Left lung (tissue), 10 donors: ENCODE data around the gene OASL. TPM values are rescaled to one million over a fixed set of nuclear protein-coding genes. Genes with fewer than 3 reads are reported as not detected.

Experiments
- ATAC-seq: fragments of 200-7000 bp; cut with Tn5 transposase; one replicate; pipeline ENCODE4 v1.9.1; 2020; ENCODE audit warnings: moderate library complexity
- DNase-seq, 4 donors: peaks; one replicate each; pipeline ENCODE4 v3.0.0-alpha.2; 2013 to 2020
- H3K27ac ChIP-seq, 2 donors: fragments of 200-600 bp; sonication (generic) in 1 of 2; one replicate each; pipeline versions ENCODE4 v1.5.0 to v1.8.0; 2020 to 2021
- H3K27me3 ChIP-seq, 2 donors: fragments of 200-600 bp; sonication (generic) in 1 of 2; one replicate each; pipeline versions ENCODE4 v1.5.0 to v1.8.0; 2020 to 2021
- H3K36me3 ChIP-seq, 2 donors: fragments of 200-600 bp; sonication (generic) in 1 of 2; one replicate each; pipeline versions ENCODE4 v1.5.0 to v1.8.0; 2020 to 2021
- H3K4me1 ChIP-seq, 2 donors: fragments of 200-600 bp; one replicate each; pipeline ENCODE4 v1.8.0; 2021
- H3K4me3 ChIP-seq, 2 donors: fragments of 200-600 bp; sonication (generic) in 1 of 2; one replicate each; pipeline versions ENCODE4 v1.5.0 to v1.8.0; 2020 to 2021; ENCODE audit warnings: mild to moderate bottlenecking in 1 of 2
- H3K9me3 ChIP-seq, 2 donors: fragments of 200-600 bp; sonication (generic) in 1 of 2; one replicate each; pipeline versions ENCODE4 v1.5.0 to v1.8.0; 2020 to 2021
- CTCF ChIP-seq, 2 donors: fragments of 200-600 bp; sonication (generic) in 1 of 2; IDR thresholded peaks; one replicate each; pipeline versions ENCODE4 v1.5.0 to v1.8.0; 2021; ENCODE audit warnings: antibody characterized with exemption in 2 of 2
- intact Hi-C, 2 donors: fragments of 100-400 bp; cut with DNase I; formaldehyde crosslinking; loops; one replicate each; pipeline versions ENCODE4 v1.11.2 to v1.14.2; 2022
- polyA plus RNA-seq, 6 donors: library from polyadenylated mRNA; unstranded; fragments of 120-200 nt; gene quantifications; one replicate each; pipeline ENCODE4 v1.2.1, GENCODE V29; 2013; ENCODE audit not compliant: insufficient read length in 6 of 6
- total RNA-seq, 2 donors: library from RNA; stranded (reverse); fragmentation: NEBNext Ultra II Directional; extraction: Animal tissue kit (Norgen Biotek cat#: 25700); gene quantifications; one replicate each; pipeline ENCODE4 v1.2.1, GENCODE V29; 2021
- donor health status: DM: no; HTN: yes; CAD: no.
- donor health status: DM: no; HTN: no; CAD: no.

OASL gene
- total and polyA plus RNA-seq, 8 donors, result 0.06 to 11.9 (median 0.32) TPM; not detected in 1

DNA sequence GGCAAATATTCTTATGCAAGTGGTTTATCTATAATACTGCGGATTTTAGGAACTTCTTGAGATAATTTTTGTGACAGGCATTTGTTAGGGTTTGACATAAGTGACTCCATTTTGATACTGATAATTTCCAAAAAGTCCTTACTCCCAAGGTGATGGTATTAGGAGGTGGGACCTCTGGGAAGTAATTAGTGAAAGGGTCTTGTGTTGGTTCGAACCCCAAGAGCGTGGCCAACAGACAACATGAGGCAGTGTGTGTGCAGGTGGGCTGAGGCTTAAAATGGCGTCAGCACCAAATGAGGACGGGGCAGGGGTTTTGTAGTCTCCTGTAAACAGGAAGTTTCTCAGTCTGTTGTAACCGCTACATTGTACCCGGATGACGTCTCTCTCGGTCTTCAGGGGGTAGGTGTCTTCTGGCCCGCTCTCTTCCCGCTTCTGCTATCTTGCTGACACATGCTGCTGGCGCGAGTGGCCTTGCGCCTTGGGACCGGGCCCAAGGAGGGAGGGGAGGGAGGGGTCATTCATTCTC is 21.0 kb downstream of the OASL start:
- Histone ChIP-seq H3K36me3 (peaks cover 0 to 18% of the 10 kb centered on the region in 2 donors), H3K27ac (no peak overlapping the region), H3K4me1 (peaks cover 0 to 12% of the 10 kb centered on the region in 2 donors), H3K9me3 (no peaks in the 10 kb centered on the region), H3K4me3 (no peak overlapping the region), H3K27me3 (no peaks in the 10 kb centered on the region)
- no peak for TF ChIP-seq CTCF (IDR thresholded peaks at IDR 0.05)
- peak in 1 of 4 donors; percentile 47 for DNase-seq
- ATAC-seq, result no peak
- intact Hi-C loops, result no loop called here

- DNase-seq, result peak; percentile 85 to 94 (median 93)
- peak; percentile 100 for ATAC-seq
- H3K27me3 ChIP-seq, result no peaks in the 10 kb centered on the region
- no peaks in the 10 kb centered on the region for H3K9me3 ChIP-seq
- intact Hi-C loops, result no loop called here
- peaks cover 0 to 12% of the 10 kb centered on the region in 2 donors for H3K4me1 ChIP-seq
- peak within 1 kb of the TSS; percentile 60 to 78 for H3K4me3 ChIP-seq
- no peak for TF ChIP-seq CTCF (IDR thresholded peaks at IDR 0.05)
- H3K36me3 ChIP-seq, result peaks cover 0 to 19% of the 10 kb centered on the region in 2 donors
- peak within 1 kb of the TSS; percentile 36 to 68 for H3K27ac ChIP-seq
These were observed 22.9 kb downstream of the OASL start, which contains the start of gene C12orf43 for GRCh38 chr12:121015825-121016766. TSS of gene C12orf43 (minus strand) at chr12:121016487. CDS start at chr12:121016474, 13 bp downstream.

GRCh38 chr12:121013715-121014114 is 25.3 kb downstream of the OASL start:
- no peak for TF ChIP-seq CTCF (IDR thresholded peaks at IDR 0.05)
- peaks cover 0 to 29% of the 10 kb centered on the region in 2 donors for H3K36me3 ChIP-seq
- DNase-seq (no peak), ATAC-seq (no peak)
- H3K27ac ChIP-seq, result no peak overlapping the region
- intact Hi-C loops, result no loop called here
- H3K4me3 ChIP-seq, result no peak overlapping the region
- no peaks in the 10 kb centered on the region for H3K9me3 ChIP-seq
- no peaks in the 10 kb centered on the region for H3K27me3 ChIP-seq
- H3K4me1 ChIP-seq, result peaks cover 0 to 12% of the 10 kb centered on the region in 2 donors

DNA sequence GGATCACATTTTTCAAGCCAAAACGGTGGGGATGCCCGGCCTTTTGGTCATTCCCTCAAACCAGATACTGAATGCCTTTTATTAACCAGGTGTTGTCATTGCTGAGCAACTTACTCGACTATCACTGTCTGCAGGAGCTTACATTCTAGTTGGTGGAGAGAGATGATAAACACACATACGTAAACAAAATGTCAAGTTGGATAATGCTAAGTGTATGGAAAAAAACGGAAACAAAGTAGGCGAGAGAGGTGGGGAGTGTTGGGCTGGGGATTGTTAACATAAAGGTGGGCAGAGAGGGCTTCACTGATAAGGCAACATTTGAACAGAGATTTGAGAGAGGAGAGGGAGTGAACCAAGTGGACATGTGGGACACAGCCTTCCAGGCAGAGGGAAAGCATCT is 27.2 kb downstream of the OASL start:
- Histone ChIP-seq H3K27ac (no peak overlapping the region), H3K36me3 (peaks cover 0 to 48% of the 10 kb centered on the region in 2 donors), H3K27me3 (no peaks in the 10 kb centered on the region), H3K9me3 (no peaks in the 10 kb centered on the region), H3K4me3 (no peak overlapping the region), H3K4me1 (peaks cover 0 to 12% of the 10 kb centered on the region in 2 donors)
- ATAC-seq, result no peak
- TF ChIP-seq CTCF (IDR thresholded peaks at IDR 0.05), result no peak
- DNase-seq, result no peak
- intact Hi-C loops, result no loop called here

DNA sequence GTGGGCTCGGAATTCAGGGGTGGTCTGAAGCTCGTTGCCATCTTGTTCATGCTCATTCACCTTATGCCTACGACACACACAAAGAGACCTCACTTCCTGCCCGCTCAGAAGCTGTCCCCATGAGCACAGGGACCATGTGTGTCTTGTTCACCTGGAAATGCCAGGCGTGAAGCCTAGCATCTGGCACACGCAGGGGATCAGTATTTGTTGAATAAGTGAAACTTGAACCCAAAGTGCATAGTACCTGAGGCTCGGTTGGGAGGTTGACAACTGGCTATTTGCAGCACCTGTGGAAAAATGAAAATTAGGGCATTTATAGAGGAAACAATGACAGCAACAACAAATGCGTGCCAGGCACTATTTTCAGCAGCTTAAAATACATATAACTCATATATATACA is 28.2 kb downstream of the OASL start:
- H3K4me3 ChIP-seq, result no peak overlapping the region
- H3K27me3 ChIP-seq, result no peaks in the 10 kb centered on the region
- DNase-seq (no peak), ATAC-seq (no peak)
- intact Hi-C loops, result no loop called here
- no peak overlapping the region for H3K27ac ChIP-seq
- no peak for TF ChIP-seq CTCF (IDR thresholded peaks at IDR 0.05)
- no peaks in the 10 kb centered on the region for H3K9me3 ChIP-seq
- peaks cover 0 to 57% of the 10 kb centered on the region in 2 donors for H3K36me3 ChIP-seq
- peaks cover 0 to 12% of the 10 kb centered on the region in 2 donors for H3K4me1 ChIP-seq
